GM23248 (cell line): Measurements from ENCODE around the gene CACNG5. TPM values are rescaled to one million over a fixed set of nuclear protein-coding genes. Genes with fewer than 3 reads are reported as not detected.

ENCODE experiments used
- DNase-seq: peaks from one replicate; pipeline ENCODE4 v3.0.0-alpha.2; 2015
- H2AFZ ChIP-seq: fragments of 200-600 bp; sonication (generic); 2 replicates; pipeline ENCODE4 v1.6.1; 2016; ENCODE audit warnings: antibody characterized with exemption
- H3F3A ChIP-seq: fragments of 200-600 bp; sonication (generic); 2 replicates; pipeline ENCODE4 v1.6.1; 2016; ENCODE audit warnings: mild to moderate bottlenecking, antibody characterized with exemption, mixed run types; ENCODE audit not compliant: insufficient read depth
- H3K27ac ChIP-seq: fragments of 200-600 bp; sonication (generic); 2 replicates; pipeline ENCODE4 v1.5.1; 2016; ENCODE audit warnings: mild to moderate bottlenecking
- H3K27me3 ChIP-seq: fragments of 200-600 bp; sonication (generic); replicated peaks from 2 replicates; pipeline ENCODE4 v1.6.1; 2016; ENCODE audit warnings: mild to moderate bottlenecking; ENCODE audit not compliant: insufficient read depth
- H3K36me3 ChIP-seq: fragments of 200-600 bp; sonication (generic); 2 replicates; pipeline ENCODE4 v1.6.1; 2016; ENCODE audit warnings: low read depth, mild to moderate bottlenecking
- H3K4me1 ChIP-seq: fragments of 200-600 bp; sonication (generic); 2 replicates; pipeline ENCODE4 v1.6.1; 2016; ENCODE audit warnings: mild to moderate bottlenecking; ENCODE audit not compliant: insufficient read depth
- H3K4me2 ChIP-seq: fragments of 200-600 bp; sonication (generic); one replicate; pipeline ENCODE4 v1.6.1; 2016; ENCODE audit warnings: mild to moderate bottlenecking; ENCODE audit not compliant: unreplicated experiment
- H3K4me3 ChIP-seq: fragments of 200-600 bp; sonication (generic); 2 replicates; pipeline ENCODE4 v1.5.1; 2016; ENCODE audit warnings: mild to moderate bottlenecking
- H3K79me2 ChIP-seq: fragments of 200-600 bp; sonication (generic); 2 replicates; pipeline ENCODE4 v1.6.1; 2016; ENCODE audit warnings: mild to moderate bottlenecking; ENCODE audit not compliant: insufficient read depth
- H3K9ac ChIP-seq: fragments of 200-600 bp; sonication (generic); 2 replicates; pipeline ENCODE4 v1.6.1; 2016; ENCODE audit warnings: mild to moderate bottlenecking
- H3K9me2 ChIP-seq: fragments of 200-600 bp; sonication (generic); 2 replicates; pipeline ENCODE4 v1.6.1; 2016; ENCODE audit warnings: mixed run types, mild to moderate bottlenecking, moderate library complexity; ENCODE audit not compliant: insufficient read depth
- H3K9me3 ChIP-seq: fragments of 200-600 bp; sonication (generic); one replicate; pipeline ENCODE4 v1.6.1; 2017; ENCODE audit warnings: low read depth
- H4K20me1 ChIP-seq: fragments of 200-600 bp; sonication (generic); 2 replicates; pipeline ENCODE4 v1.6.0; 2016; ENCODE audit not compliant: insufficient read depth
- EZH2 ChIP-seq: fragments of 200-600 bp; sonication (generic); IDR thresholded peaks from 2 replicates; pipeline ENCODE4 v1.6.1; 2018; ENCODE audit warnings: antibody characterized with exemption, mild to moderate bottlenecking; ENCODE audit not compliant: insufficient read depth, poor library complexity, severe bottlenecking
- EZH2phosphoT487 ChIP-seq: fragments of 200-600 bp; sonication (generic); IDR thresholded peaks from 2 replicates; pipeline ENCODE4 v1.6.1; 2018; ENCODE audit warnings: antibody characterized with exemption, moderate library complexity, mild to moderate bottlenecking, low read depth; ENCODE audit not compliant: insufficient read depth
- WGBS, 2 experiments: methylation state at CpG; one replicate each; pipeline ENCODE4 v1.1.6; 2015 to 2017; ENCODE audit warnings: low lambda C conversion rate in 2 of 2, low coverage in 1 of 2; ENCODE audit errors: missing lambda C conversion rate in 2 of 2; 5-methylcytosine and 5-hydroxymethylcytosine counted together
- in situ Hi-C: fragments of 300-500 bp; cut with MboI; formaldehyde crosslinking; loops from 2 replicates; pipeline ENCODE4 v1.15.0; 2020
- polyA plus RNA-seq: library from polyadenylated mRNA; unstranded; fragments of >200 nt; fragmentation: Nextera tagmentation; extraction: Ambion mirVana; gene quantifications from 2 replicates; pipeline ENCODE4 v1.2.1, GENCODE V29; 2016
- total RNA-seq: library from RNA; depleted of rRNA; stranded (reverse); fragments of >200 nt; shearing (Covaris generic); gene quantifications from 2 replicates; pipeline ENCODE4 v1.2.3, GENCODE V29; 2014

Gene CACNG5
- total and polyA plus RNA-seq, 2 experiments from 2014 or later: not detected

GRCh38 chr17:66918896-66919295 is 84.0 kb downstream of the CACNG5 start:
- Histone ChIP-seq H2AFZ (no peak overlapping the region), H3K4me2 (no peak overlapping the region), H3K9me2 (no peaks in the 10 kb centered on the region), H3K9me3 (no peaks in the 10 kb centered on the region), H3K27ac (no peak overlapping the region), H3K4me3 (no peak overlapping the region), H3K27me3 (peaks cover 23% of the 10 kb centered on the region), H3K9ac (no peak overlapping the region), H3K36me3 (no peaks in the 10 kb centered on the region), H3K4me1 (no peaks in the 10 kb centered on the region), H4K20me1 (no peaks in the 10 kb centered on the region), H3K79me2 (no peaks in the 10 kb centered on the region), H3F3A (no peaks in the 10 kb centered on the region)
- in situ Hi-C loops: loop anchor here (25.0 kb wide), 1 partner anchor 707 kb away; no protein-coding TSS in a partner anchor
- no peak for TF ChIP-seq EZH2phosphoT487
- TF ChIP-seq EZH2: no peak
- 57 to 64% methylated on average over 9 to 12 of the region's 12 CpGs for WGBS, 2 experiments
- no peak for DNase-seq

GRCh38 chr17:66920435-66920834 is 85.5 kb downstream of the CACNG5 start:
- no peaks in the 10 kb centered on the region for H3K9me2 ChIP-seq
- H3K36me3 ChIP-seq: no peaks in the 10 kb centered on the region
- H4K20me1 ChIP-seq: no peaks in the 10 kb centered on the region
- no peak overlapping the region for H3K4me2 ChIP-seq
- no peaks in the 10 kb centered on the region for H3K4me1 ChIP-seq
- 58 to 61% methylated on average over 9 of the region's 9 CpGs for WGBS, 2 experiments
- no peaks in the 10 kb centered on the region for H3K9me3 ChIP-seq
- H2AFZ ChIP-seq: no peak overlapping the region
- no peak overlapping the region for H3K9ac ChIP-seq
- no peak overlapping the region for H3K27ac ChIP-seq
- peaks cover 27% of the 10 kb centered on the region for H3K27me3 ChIP-seq
- no peaks in the 10 kb centered on the region for H3K79me2 ChIP-seq
- no peak overlapping the region for H3K4me3 ChIP-seq
- in situ Hi-C loops: loop anchor here (25.0 kb wide), 1 partner anchor 708 kb away; no protein-coding TSS in a partner anchor
- TF ChIP-seq EZH2: no peak
- no peak for TF ChIP-seq EZH2phosphoT487
- no peaks in the 10 kb centered on the region for H3F3A ChIP-seq
- no peak for DNase-seq

GRCh38 chr17:66920950-66921349 is 86.0 kb downstream of the CACNG5 start:
- H3K27ac ChIP-seq: no peak overlapping the region
- peaks cover 31% of the 10 kb centered on the region for H3K27me3 ChIP-seq
- TF ChIP-seq EZH2phosphoT487: no peak
- no peak for TF ChIP-seq EZH2
- no peak overlapping the region for H3K4me3 ChIP-seq
- peak; percentile 26 for DNase-seq
- H2AFZ ChIP-seq: no peak overlapping the region
- H3K36me3 ChIP-seq: no peaks in the 10 kb centered on the region
- WGBS, 2 experiments: 23 to 24% methylated on average over 4 of the region's 4 CpGs
- no peak overlapping the region for H3K4me2 ChIP-seq
- in situ Hi-C loops: loop anchor here (25.0 kb wide), 1 partner anchor 709 kb away; no protein-coding TSS in a partner anchor
- H3F3A ChIP-seq: no peaks in the 10 kb centered on the region
- H4K20me1 ChIP-seq: no peaks in the 10 kb centered on the region
- no peaks in the 10 kb centered on the region for H3K9me3 ChIP-seq
- H3K4me1 ChIP-seq: no peaks in the 10 kb centered on the region
- no peak overlapping the region for H3K9ac ChIP-seq
- no peaks in the 10 kb centered on the region for H3K9me2 ChIP-seq
- H3K79me2 ChIP-seq: no peaks in the 10 kb centered on the region

- no peak overlapping the region for H3K27ac ChIP-seq
- H2AFZ ChIP-seq: no peak overlapping the region
- H3K79me2 ChIP-seq: no peaks in the 10 kb centered on the region
- TF ChIP-seq EZH2phosphoT487: no peak
- TF ChIP-seq EZH2: no peak
- H3K27me3 ChIP-seq: peaks cover 53% of the 10 kb centered on the region
- no peaks in the 10 kb centered on the region for H3K36me3 ChIP-seq
- H3F3A ChIP-seq: no peaks in the 10 kb centered on the region
- in situ Hi-C loops: loop anchor here (25.0 kb wide), 1 partner anchor 712 kb away; no protein-coding TSS in a partner anchor
- no peaks in the 10 kb centered on the region for H3K9me3 ChIP-seq
- H3K4me2 ChIP-seq: no peak overlapping the region
- no peaks in the 10 kb centered on the region for H4K20me1 ChIP-seq
- no peak overlapping the region for H3K4me3 ChIP-seq
- no peaks in the 10 kb centered on the region for H3K9me2 ChIP-seq
- H3K9ac ChIP-seq: no peak overlapping the region
- no peaks in the 10 kb centered on the region for H3K4me1 ChIP-seq
- WGBS, 2 experiments: 15 to 19% methylated on average over 1 of the region's 1 CpG
- DNase-seq: no peak
These were observed 89.0 kb downstream of the CACNG5 start for GRCh38 chr17:66923886-66924285.
